ENCODE results near the gene C22orf31.
"Not testable (repeated sequence)": the region's sequence is repeated elsewhere in the genome, so short reads cannot be mapped to it uniquely, and the experiment has no call there.

Gene C22orf31

DNA sequence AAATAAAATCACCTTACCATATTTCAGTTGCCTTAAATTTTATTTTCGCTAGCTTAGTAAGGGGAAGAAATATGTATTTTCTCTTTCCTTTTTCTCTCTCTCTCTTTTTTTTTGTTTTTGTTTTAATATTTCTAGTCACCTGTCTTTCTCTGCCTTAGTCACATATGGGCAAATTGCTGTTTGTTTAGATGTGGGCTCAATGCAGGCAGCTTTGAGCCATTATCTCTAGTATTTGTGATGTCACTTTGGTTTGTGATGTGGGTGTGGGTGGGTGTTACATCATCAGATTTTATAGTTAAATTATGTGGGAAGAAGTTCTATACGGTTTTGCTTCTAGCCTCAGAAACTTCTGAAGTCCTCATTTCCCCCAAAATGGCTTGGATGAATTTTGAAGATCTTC lies at the start of gene C22orf31:
TSS of gene C22orf31 (minus strand) at position 59 of the 400 bp plus-strand sequence. CDS start at position 20, 39 bp downstream.
- no peak for DNase-seq (ENCODE audit: low read depth in 2 of 2, low spot score in 1 of 2)

DNA sequence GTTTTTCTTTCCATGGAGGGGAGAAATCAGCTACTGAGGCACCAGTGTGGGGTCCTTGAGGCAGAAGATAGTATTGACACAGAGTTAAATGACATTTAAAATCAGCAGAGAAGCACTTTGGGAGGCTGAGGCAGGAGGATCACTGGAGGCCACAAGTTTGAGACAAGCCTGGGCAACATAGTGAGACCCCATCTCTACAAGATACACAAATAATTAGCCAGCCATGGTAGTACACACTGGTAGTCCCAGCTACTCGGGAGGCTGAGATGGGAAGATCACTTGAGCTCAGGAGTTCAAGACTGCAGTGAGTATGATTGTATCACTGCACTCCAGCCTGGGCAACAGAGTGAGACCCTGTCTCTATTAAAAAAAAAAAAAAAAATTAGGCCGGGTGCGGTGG lies 49.3 kb upstream of the C22orf31 start:
- no peak for DNase-seq (ENCODE audit: low read depth in 2 of 2, low spot score in 1 of 2)

DNA sequence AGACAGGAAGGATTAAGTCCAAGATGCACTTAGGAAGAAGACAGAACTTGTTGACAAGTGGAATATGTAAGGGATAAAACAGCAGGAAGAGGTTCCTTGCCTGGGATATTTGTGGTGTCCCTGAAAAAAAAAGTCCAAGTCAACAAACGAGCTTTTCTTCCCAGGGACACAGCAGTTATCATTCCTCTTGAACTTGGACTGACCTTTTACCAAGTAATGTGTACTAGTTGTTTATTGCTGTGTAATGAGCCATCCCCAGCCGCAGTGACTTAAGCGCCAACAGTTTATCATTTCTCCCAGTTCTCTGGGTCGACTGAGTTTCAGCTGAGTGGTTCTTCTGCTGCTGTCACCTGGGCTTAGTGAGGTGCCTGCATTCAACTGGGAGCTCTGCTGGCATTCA lies 48.2 kb upstream of the C22orf31 start:
- DNase-seq (ENCODE audit: low read depth in 2 of 2, low spot score in 1 of 2) = no peak

DNA sequence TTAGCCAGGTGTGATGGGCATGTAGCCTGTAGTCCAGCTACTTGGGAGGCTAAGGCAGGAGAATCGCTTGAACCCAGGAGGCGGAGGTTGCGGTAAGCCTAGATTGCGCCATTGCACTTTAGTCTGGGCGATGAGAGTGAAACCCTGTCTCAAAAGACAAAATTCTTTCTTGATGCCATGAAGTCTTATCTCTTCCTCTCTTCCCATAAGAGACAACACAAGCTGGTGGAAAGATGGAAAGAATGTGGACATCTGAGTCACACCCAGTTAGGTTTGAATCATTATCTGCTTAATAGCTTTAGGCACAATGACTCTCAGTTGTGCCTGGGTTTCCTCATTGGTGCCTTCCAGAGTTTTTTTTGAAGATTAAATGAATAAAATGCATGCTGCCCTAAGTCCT lies 46.5 kb upstream of the C22orf31 start:
- DNase-seq (ENCODE audit: low read depth in 2 of 2, low spot score in 1 of 2) = no peak

DNA sequence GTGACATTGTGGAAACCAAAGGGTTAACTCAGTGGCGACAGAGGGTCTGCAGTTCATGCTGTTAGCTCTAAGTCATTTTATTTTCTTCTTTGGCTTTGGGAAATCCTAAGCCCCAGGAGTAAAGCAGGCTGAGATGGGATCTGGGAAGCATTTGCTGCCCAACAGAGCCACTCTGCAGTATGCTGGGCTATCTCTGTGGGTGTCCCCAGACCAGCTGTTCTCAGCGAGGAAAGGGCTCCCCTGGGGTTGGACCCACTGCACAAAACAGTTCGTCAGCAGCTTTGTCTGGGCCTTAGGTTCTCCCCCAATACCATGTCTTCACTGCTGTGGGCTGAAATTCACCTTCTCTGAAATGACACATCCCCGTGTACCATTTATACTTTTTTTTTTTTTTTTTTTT lies 45.2 kb upstream of the C22orf31 start:
- no peak for DNase-seq (ENCODE audit: low read depth in 2 of 2, low spot score in 1 of 2)

DNA sequence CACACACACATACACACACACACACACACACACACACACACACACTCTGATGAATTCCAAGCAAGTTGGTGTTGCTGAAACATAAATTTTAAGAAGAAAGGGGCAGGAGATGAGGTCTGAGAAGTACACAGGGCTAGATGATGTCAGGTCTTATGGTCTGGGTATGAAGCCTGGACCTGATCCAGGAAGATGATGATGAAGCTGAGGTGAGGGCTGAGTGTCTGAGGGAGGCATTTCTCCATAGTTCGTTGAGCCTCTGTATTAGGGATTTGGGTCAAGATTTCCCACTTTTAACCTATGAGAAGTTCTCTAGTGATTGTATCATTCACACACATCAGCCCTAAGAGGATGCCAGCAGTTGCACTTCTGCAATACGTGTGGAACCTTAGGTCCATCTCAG lies 43.8 kb upstream of the C22orf31 start:
- no peak for DNase-seq (ENCODE audit: low read depth in 2 of 2, low spot score in 1 of 2)

DNA sequence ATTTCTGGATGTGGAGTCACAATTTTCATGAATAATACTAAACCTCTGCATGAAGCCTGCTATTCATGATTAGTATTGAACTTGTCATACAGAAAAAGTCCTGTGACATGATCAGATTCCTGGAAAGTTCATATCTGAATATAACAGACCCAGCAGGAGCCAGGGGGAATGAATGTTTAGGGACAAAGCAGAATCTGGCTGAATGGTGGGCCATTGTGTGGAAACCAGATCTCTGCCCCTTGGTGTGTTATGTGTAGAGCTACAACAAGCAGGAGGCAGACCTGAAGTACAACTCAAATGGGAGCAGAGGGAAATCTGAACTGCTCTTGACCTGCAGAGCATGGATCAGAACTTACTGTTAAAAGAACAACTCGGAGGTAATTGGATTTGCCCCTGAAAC lies 41.5 kb upstream of the C22orf31 start:
- DNase-seq (ENCODE audit: low read depth in 2 of 2, low spot score in 1 of 2) = no peak

DNA sequence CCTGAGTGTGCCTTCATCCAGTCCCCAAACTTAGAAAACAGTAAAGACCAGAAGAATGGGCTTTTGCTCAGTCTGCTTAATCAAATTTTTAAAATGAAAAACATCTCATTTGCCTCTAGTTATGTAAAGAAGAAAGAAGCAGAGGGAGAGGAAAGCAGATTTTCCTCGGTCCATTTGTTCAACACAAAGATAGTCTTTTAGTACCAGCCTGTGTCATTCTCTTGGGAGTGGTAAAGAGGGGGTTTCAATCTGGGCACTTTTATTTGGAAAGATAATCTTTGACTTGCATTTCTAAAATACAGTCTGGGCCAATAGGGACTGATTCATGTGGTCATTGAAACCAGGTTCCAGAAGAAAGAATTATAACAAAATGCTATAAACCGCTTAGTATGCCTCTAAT lies 40.7 kb upstream of the C22orf31 start:
- DNase-seq (ENCODE audit: low read depth in 2 of 2, low spot score in 1 of 2) = no peak

DNA sequence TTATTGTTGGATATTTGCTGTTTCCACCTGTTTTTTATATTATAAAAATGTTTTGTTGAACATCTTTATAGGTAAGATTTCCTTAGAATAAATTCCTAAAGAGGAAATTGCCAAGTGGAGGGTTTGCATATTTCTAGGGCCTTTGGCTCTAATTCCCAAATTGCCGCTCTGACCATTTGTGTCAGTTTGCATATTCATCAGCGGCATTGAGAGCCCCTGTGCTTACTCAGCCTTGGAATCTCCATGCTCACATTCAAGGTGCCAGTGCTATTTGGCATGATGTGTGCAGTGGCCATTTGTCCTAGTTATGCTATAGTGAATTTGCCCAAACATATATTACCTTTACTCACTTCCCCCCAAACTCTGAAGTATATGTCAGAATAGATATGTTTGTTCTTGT lies 36.7 kb upstream of the C22orf31 start:
- DNase-seq (ENCODE audit: low read depth in 2 of 2, low spot score in 1 of 2) = no peak

DNA sequence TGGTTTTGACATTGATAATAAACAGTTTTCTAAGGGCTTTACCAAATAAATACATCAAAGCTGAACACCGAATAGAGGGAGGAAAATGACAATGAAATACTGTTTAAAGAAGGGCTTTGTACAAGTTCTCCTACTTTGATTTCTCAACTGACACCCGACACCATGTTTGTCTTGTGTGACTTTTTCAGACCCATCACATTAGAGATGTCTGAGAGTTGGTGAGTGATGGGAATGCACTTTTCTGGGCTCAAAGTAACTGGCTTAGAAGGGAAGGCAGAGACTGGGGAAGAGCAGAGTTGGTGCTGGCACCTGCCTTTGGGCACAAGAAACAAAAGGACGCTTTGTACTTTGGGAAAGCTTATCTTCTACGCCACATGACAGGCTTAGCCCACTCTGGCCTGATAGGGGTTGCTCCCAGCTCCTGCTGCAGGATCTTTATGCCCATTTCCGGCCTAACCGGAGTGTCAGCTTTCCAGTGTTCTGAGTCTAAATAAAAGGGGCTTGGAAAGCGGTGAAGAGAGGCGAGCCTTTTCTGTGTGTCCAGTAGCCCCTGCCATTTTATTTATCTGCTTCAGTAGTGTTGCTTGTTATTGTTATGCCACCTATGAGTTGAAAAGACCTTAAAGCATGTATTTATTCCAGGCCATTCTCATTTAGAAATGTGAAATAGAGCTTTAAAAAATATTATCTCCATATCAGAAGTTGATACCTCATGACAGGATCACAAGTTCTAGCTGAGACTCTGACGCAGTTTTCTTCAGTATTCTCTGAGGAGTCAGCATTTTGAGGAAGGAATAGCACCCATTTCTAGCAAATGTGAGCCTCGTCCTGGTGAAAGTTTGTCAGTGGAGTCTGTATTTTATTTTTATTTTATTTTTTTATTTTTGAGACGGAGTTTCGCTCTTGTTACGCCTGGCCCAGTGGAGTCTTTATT lies 35.4 kb upstream of the C22orf31 start:
- no peak for DNase-seq (ENCODE audit: low read depth in 2 of 2, low spot score in 1 of 2)

DNA sequence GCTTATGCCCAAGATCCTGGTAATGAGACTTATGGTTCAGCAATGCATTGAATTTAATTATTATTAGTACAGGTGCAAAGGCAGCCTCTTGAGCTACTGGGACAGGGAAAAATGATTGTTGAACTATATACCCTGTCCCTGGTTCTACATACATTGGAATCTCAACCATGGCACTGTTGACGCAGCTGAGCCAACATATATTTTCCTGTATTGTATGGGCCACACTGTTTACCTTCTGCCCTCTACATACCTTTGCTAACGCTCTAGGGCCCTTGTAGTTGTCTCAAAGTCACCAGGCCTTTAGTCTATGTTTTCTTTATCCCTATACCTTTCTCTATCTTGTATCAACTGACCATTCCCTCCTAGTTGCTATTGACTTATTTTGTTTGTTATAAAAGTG lies 33.8 kb upstream of the C22orf31 start:
- DNase-seq (ENCODE audit: low read depth in 2 of 2, low spot score in 1 of 2) = no peak

DNA sequence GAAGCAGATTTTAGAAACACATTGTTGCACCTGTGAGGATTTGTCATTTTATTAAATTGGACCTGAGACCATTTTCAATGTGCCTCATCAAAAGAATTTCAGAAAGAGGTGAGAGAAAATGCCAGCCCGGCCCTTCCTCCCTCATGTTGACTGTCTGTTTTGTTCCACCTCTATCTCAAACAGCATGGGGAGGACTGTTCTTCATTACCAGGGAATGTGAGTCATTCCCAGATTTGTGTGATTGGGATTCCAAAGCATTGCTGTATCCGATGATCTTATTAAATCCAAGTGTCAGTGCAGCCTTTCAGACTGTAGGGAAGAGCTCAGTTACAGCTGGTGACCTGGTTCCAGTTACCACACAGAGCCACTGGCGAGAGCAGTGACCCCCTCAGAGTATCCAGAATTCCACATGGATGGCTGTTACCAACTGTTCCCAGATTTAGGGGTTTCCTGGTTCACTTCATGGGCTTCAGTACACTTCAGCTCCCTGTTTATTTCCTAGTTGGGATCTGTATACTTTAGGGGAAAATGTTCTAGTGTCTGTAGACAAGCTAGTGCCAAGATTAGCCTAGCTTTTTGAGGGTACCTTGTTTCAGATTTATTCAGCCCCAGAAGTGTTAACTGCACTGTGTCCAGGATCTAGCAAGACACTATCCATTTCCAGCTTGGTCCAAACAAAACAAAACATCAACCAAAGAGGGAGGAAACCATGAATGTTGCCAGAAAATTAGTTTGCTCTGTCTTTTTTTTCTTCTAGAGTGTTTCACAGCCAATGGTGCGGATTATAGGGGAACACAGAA lies 32.1 kb upstream of the C22orf31 start:
- no peak for DNase-seq (ENCODE audit: low read depth in 2 of 2, low spot score in 1 of 2)

DNA sequence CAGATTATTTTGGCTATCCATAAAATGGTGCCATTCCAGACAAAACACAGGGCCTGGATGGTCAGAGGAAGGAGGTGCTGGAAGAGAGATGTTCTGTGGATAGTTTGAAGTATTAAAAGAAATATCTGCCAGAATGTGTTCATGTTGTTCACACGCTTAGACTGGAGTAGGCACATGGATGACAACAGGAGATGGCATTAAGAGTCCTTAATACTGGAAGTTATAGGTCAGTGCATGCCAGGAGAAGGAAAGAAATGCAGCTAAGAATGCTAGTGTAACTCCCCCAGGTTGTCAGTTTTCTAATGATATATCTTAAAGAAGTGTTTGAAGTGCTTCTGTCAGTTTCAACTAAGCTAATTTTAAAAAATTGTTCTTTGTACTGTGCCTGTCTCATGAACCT lies 31.4 kb upstream of the C22orf31 start:
- DNase-seq (ENCODE audit: low read depth in 2 of 2, low spot score in 1 of 2) = no peak

DNA sequence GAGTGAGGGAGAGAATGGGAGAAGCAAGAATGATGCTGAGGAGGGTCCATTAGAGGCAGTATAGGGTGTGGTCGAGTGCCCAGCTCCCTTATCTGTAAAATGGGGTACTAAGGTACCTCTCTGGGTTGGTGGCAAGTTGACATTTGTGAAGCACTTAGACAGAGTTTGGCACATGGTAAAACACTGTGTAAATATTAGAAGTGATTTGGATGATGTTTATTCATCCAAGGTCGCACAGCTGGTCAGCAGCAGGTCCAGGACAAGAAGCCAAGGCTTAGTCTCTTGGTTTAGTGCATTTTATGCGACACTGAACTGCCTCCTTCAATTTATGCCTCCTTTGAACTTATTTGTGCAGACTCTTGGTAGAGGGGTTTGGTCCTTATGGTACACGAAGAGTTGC lies 30.6 kb upstream of the C22orf31 start:
- no peak for DNase-seq (ENCODE audit: low read depth in 2 of 2, low spot score in 1 of 2)

DNA sequence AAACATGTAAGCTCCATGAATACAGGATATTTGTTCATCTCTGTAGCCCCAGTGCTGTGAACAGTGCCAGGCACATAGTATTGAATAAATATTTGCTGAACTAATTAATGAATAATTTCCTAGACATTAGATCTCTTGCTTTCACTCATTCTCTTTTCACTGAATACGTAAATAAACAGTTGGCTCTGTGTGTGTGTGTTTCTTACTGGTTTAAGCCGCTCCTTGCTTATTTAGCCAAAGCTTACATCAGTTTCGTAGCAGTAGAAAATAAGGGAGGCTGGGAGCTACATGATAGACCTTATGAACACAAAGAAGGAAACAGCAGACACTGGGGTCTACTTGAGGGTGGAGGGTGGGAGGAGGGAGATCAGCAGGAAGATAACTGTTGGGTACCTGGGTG lies 28.4 kb upstream of the C22orf31 start:
- DNase-seq (ENCODE audit: low read depth in 2 of 2, low spot score in 1 of 2) = no peak

DNA sequence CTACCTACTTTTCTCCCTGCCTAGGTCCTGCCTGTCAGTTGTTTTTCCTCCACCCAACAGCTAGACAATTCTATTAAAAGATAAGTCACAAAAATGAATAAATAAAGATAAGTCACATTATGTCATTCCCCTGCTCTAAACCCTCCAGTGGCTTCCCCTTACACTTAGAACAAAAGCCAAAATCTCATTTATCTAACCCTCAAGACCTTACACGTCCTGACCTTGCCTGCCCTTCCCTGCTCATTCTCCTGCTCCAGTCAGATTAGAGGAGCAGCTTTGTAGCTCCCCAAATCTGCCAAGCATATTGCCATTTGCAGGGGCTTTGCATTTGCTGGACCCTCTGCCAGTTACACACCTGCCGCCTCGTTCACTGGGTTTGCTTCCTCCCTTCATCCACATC lies 27.9 kb upstream of the C22orf31 start:
- DNase-seq (ENCODE audit: low read depth in 2 of 2, low spot score in 1 of 2) = no peak

DNA sequence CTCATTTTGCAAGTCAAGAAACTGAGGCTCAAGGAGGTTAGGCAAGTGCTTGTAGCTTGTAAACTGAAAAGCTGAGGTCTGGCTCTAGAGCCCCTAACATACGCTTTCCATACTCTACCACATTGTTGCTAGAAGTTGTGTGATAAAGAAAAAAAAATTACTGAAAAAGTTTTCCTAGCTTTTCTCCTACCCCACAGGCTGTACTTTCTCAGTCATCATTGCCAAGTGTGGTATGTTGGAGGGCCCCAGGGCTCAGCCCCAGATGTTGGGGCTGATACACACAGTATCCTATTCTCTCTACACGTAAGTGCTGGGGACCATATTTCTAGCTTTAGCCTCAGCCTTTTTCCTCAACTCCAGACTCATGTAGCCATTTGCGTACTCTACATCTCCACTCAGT lies 27.2 kb upstream of the C22orf31 start:
- DNase-seq (ENCODE audit: low read depth in 2 of 2, low spot score in 1 of 2) = no peak

DNA sequence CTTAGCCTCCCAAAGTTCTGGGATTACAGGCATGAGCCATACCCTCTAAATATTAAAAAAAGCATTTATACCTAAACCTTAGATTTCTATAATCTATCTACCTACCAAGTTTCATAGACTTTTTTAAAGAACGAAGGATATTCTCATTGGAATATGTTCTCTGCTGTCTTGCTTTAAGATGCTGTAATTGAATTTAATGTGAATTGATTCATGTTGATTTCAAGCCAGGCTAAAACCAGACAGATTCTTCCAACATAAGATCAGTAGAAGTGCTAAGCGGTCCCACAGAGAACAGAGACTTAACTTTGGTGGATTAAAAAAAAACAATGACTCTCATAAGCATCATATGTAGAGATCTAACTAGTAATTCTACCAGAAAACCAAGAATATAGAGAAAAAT lies 25.4 kb upstream of the C22orf31 start:
- DNase-seq (ENCODE audit: low read depth in 2 of 2, low spot score in 1 of 2) = no peak

DNA sequence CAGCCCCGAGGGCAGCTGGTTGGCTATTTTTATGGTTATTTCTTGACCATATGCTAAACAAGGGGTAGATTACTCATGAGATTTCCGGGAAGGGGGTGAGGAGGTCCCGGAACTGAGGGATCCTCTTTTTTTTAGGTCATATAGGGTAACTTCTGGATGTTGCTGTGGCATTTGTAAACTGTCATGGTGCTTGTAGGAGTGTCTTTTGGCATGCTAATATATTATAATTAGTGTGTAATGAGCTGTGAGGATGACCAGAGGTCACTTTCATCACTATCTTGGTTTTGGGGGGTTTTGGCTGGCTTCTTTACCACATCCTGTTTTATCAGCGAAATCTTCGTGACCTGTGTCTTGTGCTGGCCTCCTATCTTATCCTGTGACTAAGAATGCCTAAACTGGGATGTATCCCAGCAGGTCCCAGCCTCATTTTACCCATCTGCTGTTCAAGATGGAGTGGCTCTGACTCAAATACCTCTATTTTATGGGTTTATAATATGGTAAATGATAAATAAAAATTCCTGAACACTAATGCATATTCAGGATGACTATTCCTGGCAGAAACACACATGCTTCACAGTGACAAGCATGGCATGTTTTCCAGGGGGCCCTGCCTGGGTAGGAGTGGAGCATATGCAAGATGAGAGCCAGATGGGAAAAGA lies 22.4 kb upstream of the C22orf31 start:
- no peak for DNase-seq (ENCODE audit: low read depth in 2 of 2, low spot score in 1 of 2)

DNA sequence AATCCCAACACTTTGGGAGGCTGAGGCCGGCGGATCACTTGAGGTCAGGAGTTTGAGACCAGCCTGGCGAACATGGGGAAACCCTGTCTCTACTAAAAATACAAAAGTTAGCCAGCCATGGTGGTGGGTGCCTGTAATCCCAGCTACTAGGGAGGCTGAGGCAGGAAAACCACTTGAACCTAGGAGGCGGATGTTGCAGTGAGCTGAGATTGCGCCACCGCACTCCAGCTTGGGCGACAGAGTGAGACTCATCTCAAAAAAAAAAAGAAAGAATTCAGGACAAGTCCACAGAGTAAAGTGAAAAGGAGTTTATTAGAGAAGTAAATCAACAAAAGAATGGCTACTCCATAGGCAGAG lies 21.9 kb upstream of the C22orf31 start:
- DNase-seq (ENCODE audit: low read depth in 2 of 2, low spot score in 1 of 2) = not testable (repeated sequence)

DNA sequence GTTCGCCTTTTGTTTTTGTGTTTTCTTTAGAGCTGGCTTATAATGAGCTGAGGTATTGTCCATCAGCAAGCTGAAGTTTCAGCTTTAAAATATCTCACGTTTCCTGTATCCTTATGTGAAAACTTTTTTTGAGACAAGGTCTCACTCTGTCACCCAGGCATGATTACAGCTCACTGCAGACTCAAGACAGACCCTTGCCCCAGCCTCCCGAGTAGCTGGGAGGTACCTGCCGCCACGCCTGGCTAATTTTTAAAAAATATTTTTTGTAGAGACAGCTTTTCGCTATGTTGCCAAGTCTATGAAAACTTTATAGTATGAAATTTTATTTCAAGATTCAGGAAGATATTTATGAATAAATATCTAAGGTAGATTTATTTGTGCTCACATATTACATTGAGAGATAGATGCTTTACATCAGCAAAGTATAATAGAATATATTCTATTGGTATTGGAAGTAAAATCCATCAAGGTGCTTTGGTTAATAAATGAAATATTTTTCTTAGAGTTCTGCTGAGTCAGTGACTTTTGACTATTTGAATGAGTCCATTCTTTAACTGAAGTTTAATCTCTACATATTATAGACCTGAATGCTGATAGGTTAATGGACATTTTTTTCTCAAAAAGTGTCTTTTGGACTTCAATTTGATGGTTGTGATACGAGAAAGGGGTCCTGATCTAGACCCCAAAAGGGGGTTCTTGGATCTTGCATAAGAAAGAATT lies 21.4 kb upstream of the C22orf31 start:
- no peak for DNase-seq (ENCODE audit: low read depth in 2 of 2, low spot score in 1 of 2)

Measured in stimulated activated CD8-positive, alpha-beta memory T cell treated with anti-CD3 and anti-CD28 coated beads, Interleukin-4, amount 100 ng/mL, for 1 hour (primary cell).